Esophagus muscularis mucosa (tissue), 4 donors: ENCODE data around the gene ZNRF2. TPM values are rescaled to one million over a fixed set of nuclear protein-coding genes. Genes with fewer than 3 reads are reported as not detected.

Experiments
- DNase-seq: peaks from one replicate; pipeline ENCODE4 v3.0.0-alpha.2; 2017; ENCODE audit errors: extremely low spot score
- H3K27ac ChIP-seq, 4 donors: fragments of 200-600 bp; sonication (generic); replicated peaks in 1 of 4; 1 replicate in 3 of 4; 2 replicates in 1 of 4; pipeline ENCODE4 v1.5.1; 2016 to 2019; ENCODE audit warnings: mild to moderate bottlenecking in 1 of 4
- H3K27me3 ChIP-seq, 4 donors: fragments of 200-600 bp; sonication (generic); one replicate each; pipeline versions ENCODE4 v1.5.1 to v1.6.0; 2016 to 2019
- H3K36me3 ChIP-seq, 4 donors: fragments of 200-600 bp; sonication (generic); one replicate each; pipeline ENCODE4 v1.5.1; 2016 to 2019
- H3K4me1 ChIP-seq, 4 donors: fragments of 200-600 bp; sonication (generic); one replicate each; pipeline ENCODE4 v1.5.1; 2016 to 2019
- H3K4me3 ChIP-seq, 4 donors: fragments of 200-600 bp; sonication (generic); 1 replicate in 2 of 4; 2 replicates in 2 of 4; pipeline ENCODE4 v1.5.1; 2016 to 2019; ENCODE audit warnings: mild to moderate bottlenecking in 4 of 4, moderate library complexity in 1 of 4
- H3K9me3 ChIP-seq, 4 donors: fragments of 200-600 bp; sonication (generic); 1 replicate in 3 of 4; 2 replicates in 1 of 4; pipeline ENCODE4 v1.5.1; 2016 to 2019
- EP300 ChIP-seq: sonication (generic); formaldehyde crosslinking; IDR thresholded peaks from one replicate; pipeline ENCODE4 v1.6.1; 2017; ENCODE audit warnings: antibody characterized with exemption
- POLR2A ChIP-seq: fragments of 450-650 bp; IDR thresholded peaks from one replicate; pipeline ENCODE4 v1.6.1; 2017; ENCODE audit warnings: antibody characterized with exemption, moderate library complexity, mild to moderate bottlenecking, low read depth
- POLR2AphosphoS5 ChIP-seq, 2 donors: sonication (generic); formaldehyde crosslinking; IDR thresholded peaks; one replicate each; pipeline ENCODE4 v1.6.1; 2017; ENCODE audit warnings: antibody characterized with exemption in 2 of 2
- WGBS: methylation state at CpG from one replicate; pipeline ENCODE4 v1.1.5; 2018; 5-methylcytosine and 5-hydroxymethylcytosine counted together
- intact Hi-C: fragments of 100-400 bp; cut with DNase I; formaldehyde crosslinking; loops from one replicate; pipeline ENCODE4 v1.15.1; 2023
- total RNA-seq, 4 donors: library from RNA; depleted of rRNA; stranded (reverse); fragments of >200 nt; gene quantifications; one replicate each; pipeline versions ENCODE4 v1.1.0 to v1.2.1, GENCODE V29; 2016
- TF ChIP-seq, protein P1 (sequence below), 3 experiments: fragments of 200-600 bp in 2 of 3; fragments of 450-650 bp in 1 of 3; sonication (generic) in 2 of 3; IDR thresholded peaks; one replicate each; pipeline ENCODE4 v1.5.1; 2017 to 2019; ENCODE audit warnings: antibody characterized with exemption in 3 of 3, mild to moderate bottlenecking in 2 of 3, moderate library complexity in 1 of 3

Gene ZNRF2
- total RNA-seq, 4 donors from 2014 or later = 16.9 to 23.5 (median 20.2) TPM

DNA sequence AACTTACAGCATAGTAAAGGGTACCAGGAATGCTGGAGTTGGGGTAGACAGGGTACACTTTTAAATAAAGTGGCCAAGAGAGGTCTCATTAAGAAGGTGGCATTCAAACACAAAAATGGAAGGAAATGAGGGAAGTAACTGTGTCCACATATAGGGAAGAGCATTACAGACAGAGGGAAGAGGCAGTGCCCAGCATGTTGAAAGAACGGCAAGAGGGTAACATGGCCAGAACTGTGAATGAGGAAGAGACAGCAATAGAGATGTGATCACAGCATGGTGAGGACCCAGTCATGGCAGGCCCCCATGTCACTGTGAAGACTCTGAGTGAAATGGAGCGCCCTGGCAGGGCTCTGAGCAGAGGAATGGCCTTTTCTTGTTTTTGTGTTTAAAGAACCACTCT lies 35.1 kb upstream of the ZNRF2 start:
- H3K27me3 ChIP-seq = no peaks in the 10 kb centered on the region
- intact Hi-C loops = no loop called here
- no peak overlapping the region for H3K27ac ChIP-seq
- whole genome bisulfite sequencing = 82% methylated on average over 2 of the region's 2 CpGs
- no peaks in the 10 kb centered on the region for H3K36me3 ChIP-seq
- TF ChIP-seq POLR2AphosphoS5 (IDR thresholded peaks at IDR 0.05) (no peak), EP300 (no peak), POLR2A (no peak)
- TF ChIP-seq, protein P1, sequence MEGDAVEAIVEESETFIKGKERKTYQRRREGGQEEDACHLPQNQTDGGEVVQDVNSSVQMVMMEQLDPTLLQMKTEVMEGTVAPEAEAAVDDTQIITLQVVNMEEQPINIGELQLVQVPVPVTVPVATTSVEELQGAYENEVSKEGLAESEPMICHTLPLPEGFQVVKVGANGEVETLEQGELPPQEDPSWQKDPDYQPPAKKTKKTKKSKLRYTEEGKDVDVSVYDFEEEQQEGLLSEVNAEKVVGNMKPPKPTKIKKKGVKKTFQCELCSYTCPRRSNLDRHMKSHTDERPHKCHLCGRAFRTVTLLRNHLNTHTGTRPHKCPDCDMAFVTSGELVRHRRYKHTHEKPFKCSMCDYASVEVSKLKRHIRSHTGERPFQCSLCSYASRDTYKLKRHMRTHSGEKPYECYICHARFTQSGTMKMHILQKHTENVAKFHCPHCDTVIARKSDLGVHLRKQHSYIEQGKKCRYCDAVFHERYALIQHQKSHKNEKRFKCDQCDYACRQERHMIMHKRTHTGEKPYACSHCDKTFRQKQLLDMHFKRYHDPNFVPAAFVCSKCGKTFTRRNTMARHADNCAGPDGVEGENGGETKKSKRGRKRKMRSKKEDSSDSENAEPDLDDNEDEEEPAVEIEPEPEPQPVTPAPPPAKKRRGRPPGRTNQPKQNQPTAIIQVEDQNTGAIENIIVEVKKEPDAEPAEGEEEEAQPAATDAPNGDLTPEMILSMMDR (IDR thresholded peaks at IDR 0.05) = no peak
- no peak for DNase-seq
- H3K9me3 ChIP-seq = no peaks in the 10 kb centered on the region
- H3K4me1 ChIP-seq = peaks cover 15 to 44% (median 34%) of the 10 kb centered on the region in 4 donors
- no peak overlapping the region for H3K4me3 ChIP-seq

DNA sequence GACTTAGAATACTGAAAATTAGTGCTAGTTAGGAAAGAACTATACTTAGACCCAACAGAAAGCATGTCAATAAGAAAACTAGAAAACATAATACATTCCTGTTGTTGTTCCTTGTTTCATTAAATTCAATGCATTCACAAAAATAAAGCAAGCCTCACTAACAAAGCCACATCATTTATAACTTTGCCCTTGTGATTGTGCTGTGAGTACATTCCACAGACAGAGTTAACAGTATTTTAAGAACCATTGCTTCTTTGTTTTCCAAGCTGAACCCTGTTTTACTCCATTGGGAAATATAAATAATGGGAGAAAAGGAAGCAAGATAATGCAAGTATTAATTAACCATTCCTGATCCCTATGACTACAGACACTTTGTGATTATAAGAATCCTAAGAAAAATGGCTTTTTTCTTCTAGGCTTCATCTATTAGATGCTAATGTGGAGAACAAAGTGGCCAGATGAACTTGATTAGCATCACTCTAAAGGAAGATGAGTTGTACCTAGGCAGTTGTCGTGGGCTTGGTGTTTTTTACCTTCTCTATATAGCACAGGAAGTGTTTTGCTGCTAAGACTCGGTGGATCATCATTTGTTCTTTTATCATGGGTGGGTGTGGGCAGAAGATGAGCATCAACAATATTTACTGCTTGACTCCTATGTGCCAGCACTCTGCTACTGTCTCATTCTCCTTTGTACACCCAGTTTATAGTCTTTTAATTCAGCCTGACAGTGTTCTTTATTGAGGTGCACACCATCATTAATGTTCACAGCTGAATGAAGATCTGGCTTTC lies 34.2 kb upstream of the ZNRF2 start:
- no peaks in the 10 kb centered on the region for H3K36me3 ChIP-seq
- no peak overlapping the region for H3K4me3 ChIP-seq
- H3K27me3 ChIP-seq = no peaks in the 10 kb centered on the region
- WGBS = 77% methylated on average over 2 of the region's 2 CpGs
- H3K27ac ChIP-seq = no peak overlapping the region
- no peak for DNase-seq
- intact Hi-C loops = no loop called here
- peaks cover 20 to 49% (median 40%) of the 10 kb centered on the region in 4 donors for H3K4me1 ChIP-seq
- H3K9me3 ChIP-seq = no peaks in the 10 kb centered on the region
- TF ChIP-seq POLR2A = no peak

DNA sequence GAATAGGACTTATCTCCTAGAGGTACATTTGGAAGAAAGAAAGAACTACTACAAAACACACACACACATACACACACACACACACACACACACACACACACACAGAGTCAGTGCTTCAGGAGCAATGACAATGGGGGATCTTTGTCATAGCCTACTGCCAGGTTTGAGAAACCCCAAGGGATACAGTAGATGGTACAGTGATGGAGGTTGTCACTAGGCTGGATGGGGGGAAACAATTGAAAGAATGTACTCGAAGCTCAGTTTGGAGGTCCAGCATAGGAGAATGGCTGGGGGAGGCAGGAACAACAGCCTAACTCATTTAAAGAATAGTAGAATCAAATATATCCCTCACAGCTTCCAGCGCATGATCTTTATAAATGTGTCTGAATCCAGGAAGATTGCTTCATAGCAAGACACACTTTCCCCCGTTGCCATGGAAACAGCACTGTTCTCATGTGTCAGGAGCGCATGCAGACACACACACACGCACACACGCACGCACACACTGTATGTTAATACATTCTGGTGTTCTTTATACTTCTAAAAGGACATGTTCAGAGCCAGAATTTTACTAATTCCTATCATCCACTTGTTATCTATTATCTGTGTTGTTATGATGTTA lies 32.6 kb upstream of the ZNRF2 start:
- no peak for DNase-seq
- no peaks in the 10 kb centered on the region for H3K36me3 ChIP-seq
- no peaks in the 10 kb centered on the region for H3K9me3 ChIP-seq
- H3K27me3 ChIP-seq = no peaks in the 10 kb centered on the region
- WGBS = 87% methylated on average over 7 of the region's 7 CpGs
- intact Hi-C loops = no loop called here
- H3K4me3 ChIP-seq = no peak overlapping the region
- TF ChIP-seq, protein P1 (IDR thresholded peaks at IDR 0.05) = no peak
- TF ChIP-seq POLR2AphosphoS5 (IDR thresholded peaks at IDR 0.05) = no peak
- H3K27ac ChIP-seq = no peak overlapping the region
- peaks cover 20 to 48% (median 39%) of the 10 kb centered on the region in 4 donors for H3K4me1 ChIP-seq

DNA sequence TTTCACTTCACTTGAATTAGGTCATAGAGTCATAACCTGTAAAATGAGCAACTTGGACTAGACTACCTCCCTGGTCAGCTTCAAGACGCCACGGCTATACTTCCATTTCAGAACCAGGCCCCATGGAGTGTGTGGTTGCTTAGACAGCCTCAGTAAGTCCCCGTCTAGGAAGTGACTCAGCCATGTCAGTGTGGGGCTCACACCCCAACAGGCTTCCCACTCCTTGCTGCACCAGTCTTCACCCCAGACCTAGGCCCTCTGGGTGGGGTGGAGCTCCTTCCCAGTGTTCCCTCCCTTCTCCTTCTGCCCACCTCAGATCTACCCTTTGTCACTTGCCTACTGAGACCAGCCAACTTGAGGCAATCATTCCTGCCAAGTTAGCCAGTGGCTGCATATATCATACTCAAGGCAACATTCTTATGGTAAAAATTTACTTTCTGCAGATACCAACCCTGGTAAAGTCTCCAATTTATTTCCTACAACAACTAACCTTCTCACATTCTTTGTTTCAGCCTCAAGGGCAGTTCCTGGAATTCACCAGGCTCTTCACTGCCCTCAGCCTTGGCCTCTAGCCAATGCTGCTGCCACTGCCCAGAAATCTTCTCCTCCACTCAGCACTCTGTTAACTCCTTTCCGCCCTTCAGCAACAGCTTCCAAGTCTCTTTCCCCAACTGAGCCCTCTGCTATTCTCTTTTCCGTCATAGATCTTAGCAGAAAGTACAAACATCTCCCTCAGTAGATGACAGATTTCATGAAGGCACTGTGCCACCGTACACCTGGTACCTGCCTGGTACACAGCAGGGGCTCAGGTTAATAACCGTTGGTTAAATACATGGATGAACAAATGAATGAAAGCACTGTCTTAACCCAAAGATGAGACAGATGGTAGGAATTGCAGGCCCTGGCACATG lies 31.3 kb upstream of the ZNRF2 start:
- no peak for DNase-seq
- WGBS = 71% methylated on average over 7 of the region's 7 CpGs
- intact Hi-C loops = no loop called here
- TF ChIP-seq POLR2A (no peak), POLR2AphosphoS5 (IDR thresholded peaks at IDR 0.05) (no peak), EP300 (no peak)
- TF ChIP-seq, protein P1 (IDR thresholded peaks at IDR 0.05) = no peak
- Histone ChIP-seq H3K4me3 (no peak overlapping the region), H3K36me3 (no peaks in the 10 kb centered on the region), H3K4me1 (peaks cover 20 to 39% (median 28%) of the 10 kb centered on the region in 4 donors), H3K27me3 (no peaks in the 10 kb centered on the region), H3K9me3 (no peaks in the 10 kb centered on the region), H3K27ac (peak overlapping the region in 3 of 4 donors; percentile 39 to 59 (median 41))

GRCh38 chr7:30253796-30254165 lies 30.6 kb upstream of the ZNRF2 start:
- no peaks in the 10 kb centered on the region for H3K36me3 ChIP-seq
- 77% methylated on average over 3 of the region's 3 CpGs for WGBS

More at GRCh38 chr7:30253796-30254165, 30.6 kb upstream of the ZNRF2 start:
- H3K4me1 ChIP-seq = peaks cover 20 to 36% (median 25%) of the 10 kb centered on the region in 4 donors
- peak overlapping the region in 2 of 4 donors; percentile 39 to 50 for H3K27ac ChIP-seq
- TF ChIP-seq POLR2A (no peak), POLR2AphosphoS5 (IDR thresholded peaks at IDR 0.05) (no peak), EP300 (no peak)
- TF ChIP-seq, protein P1 (IDR thresholded peaks at IDR 0.05) = no peak
- no peaks in the 10 kb centered on the region for H3K9me3 ChIP-seq
- intact Hi-C loops = no loop called here
- H3K4me3 ChIP-seq = no peak overlapping the region
- no peak for DNase-seq
- no peaks in the 10 kb centered on the region for H3K27me3 ChIP-seq
